Activated T-cell treated with anti-CD3 and anti-CD28 coated beads, Interleukin-2, amount 50 U/mL, for 48 hours (primary cell): ENCODE data around the gene CPEB4.

ENCODE experiments used
- DNase-seq, 2 experiments: peaks; one replicate each; pipeline ENCODE4 v3.0.0-alpha.2; 2020

The CPEB4 gene

GRCh38 chr5:173859408-173860159, 28.6 kb upstream of the CPEB4 start:
- DNase-seq: no peak

DNA sequence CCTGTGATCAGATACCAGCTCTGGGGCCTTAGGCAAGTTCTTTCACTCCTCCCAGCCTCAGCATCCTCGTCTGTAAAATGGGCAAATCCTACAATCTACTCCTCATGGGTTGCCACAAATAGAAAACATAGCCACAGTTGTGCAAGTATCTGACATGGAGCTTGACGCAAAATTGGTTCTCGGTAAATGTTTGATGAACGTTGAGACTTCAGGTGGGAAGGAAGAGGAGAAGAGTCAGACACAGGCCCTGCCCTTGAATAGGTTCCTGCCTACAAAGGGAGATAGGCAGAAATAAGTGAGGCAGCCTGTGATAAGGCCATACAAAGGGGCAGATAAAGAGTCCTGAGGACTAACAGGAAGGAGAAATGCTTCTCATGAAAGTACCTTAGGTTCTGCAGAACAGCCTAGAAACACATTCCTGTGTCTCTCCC, 26.1 kb upstream of the CPEB4 start:
- no peak for DNase-seq

DNA sequence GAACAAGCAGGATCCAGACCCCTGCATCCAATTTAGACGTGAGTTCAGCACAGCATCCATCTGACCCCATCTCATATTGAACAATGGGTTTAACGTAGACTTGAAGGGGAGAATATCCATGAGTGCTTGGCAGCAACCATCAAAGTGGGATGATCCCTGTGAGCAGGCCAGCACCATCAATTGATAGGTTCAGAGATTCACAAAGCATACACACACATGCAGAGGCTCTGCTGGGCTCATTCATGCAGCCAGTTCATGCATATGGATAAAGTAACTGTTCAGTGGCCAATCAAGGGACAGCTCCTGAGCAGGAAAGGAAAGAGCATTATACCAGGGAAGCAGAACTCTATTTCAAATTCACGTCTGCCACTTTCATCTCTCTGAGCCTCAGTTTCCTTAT, 24.8 kb upstream of the CPEB4 start:
- DNase-seq: no peak

DNA sequence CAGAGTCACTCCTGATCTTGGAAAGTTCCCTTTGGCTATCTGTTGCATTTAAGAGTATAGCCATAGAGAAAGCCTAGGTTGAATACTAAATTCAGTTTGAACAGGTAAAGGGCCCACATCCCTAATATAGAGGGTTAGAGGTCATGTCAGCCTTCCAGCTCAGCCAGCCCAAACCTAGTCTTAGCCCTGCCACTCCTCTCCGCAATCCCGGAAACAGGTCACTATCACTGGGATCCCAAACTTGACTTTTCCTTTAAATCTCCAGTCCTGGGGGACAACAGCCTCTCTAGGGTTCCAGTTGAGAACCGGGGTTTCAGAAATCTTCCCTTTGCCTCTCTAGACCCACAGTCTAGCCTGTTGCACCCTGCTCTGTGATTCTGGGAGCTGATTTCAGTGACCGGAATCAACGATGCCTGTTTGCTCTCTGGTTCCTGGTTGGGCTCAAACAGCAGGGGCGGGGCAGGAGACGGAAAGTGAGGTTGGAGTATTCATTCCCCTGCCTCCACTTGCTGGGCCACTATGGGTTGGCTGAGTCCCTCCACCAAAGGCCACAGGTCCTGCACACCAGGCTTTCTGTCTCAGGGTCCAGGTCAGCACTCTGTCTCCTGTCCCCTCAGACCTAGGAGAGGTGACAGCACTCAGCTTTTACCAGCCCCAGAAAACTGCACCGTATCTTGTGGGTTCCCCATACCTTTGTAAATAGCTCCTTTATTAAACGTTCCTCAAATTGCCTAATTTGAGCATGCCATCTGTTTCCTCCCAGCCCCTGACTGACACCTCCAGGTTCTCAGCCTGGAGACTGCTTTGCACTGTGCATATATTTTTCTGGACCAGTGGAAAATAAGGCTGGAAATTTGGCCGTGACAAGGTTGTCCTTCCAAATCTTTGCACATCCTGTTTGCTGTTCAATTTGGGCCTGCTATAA, 23.8 kb upstream of the CPEB4 start:
- no peak for DNase-seq

DNA sequence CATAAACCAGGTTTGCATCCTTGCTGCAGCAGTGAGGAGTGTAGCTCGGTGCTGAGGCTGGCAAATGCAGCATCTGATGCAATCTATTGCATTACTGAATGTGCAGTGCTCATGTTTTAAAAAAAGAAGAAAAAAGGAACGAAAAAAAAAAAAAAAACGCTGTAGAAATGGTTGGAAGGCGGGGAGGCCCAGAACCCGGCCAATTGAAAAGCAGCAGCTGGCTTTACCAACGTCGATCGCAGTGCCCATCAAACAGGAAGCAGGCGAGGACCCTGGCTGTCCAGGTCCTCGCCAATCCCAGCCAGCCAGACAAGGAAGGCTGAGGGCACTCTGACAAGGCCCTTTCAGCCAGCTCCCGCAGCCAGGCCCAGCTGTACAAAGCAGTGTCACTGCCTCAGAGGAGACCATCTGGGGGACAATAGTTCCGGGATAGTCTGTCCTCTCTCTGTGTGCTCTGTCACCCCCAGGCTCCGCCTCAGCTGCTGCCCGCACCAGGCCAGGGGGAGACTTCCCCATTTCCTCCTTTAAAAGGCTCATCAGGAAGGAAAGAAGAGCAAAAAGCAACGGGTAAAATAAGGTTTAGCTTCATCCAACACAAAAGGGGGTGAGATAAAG, 21.8 kb upstream of the CPEB4 start:
- DNase-seq: no peak

- no peak for DNase-seq
Observed at GRCh38 chr5:173866858-173867679, 21.1 kb upstream of the CPEB4 start.

GRCh38 chr5:173868096-173868880, 19.9 kb upstream of the CPEB4 start:
- DNase-seq: no peak

- DNase-seq: no peak
Observed at GRCh38 chr5:173869316-173869715, 18.8 kb upstream of the CPEB4 start.

- DNase-seq: no peak
Observed at GRCh38 chr5:173872957-173873305, 15.2 kb upstream of the CPEB4 start.

GRCh38 chr5:173873306-173873922, 14.7 kb upstream of the CPEB4 start:
- DNase-seq: no peak

GRCh38 chr5:173875189-173875588, 13.0 kb upstream of the CPEB4 start:
- DNase-seq: no peak

DNA sequence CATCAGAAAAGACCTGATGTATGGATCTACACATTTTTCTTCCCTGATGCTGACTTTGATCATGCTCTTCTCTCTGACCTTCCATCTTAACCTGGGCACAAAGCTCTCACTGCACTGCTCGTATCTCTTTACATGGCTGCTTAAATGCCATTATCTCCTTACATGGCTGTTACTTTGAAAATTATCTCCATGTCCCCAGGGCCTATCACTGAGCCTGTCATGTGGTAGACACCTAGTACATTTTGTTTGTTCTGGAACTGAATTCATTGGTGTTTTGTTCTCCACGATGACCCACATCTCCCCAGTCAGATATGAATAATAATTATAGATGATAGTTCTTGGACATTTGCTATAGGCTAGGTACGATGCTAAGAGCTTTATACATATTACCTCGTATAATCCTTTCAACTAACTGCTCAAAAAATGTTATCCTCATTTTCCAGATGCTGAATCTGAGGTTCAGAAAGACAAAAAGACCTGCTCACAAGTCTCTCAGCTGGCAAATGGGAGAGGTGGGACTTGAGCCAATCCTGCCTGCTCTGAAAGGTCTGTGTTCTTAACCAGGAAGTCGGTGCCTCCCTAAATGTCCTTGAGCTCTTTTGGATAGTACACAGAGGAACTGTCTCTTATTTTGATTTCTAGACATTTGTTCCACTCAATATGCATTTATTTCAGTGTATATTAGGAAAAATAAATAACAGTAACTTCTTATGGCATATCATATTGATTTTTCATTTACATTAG, 9.8 kb upstream of the CPEB4 start:
- DNase-seq: no peak

DNA sequence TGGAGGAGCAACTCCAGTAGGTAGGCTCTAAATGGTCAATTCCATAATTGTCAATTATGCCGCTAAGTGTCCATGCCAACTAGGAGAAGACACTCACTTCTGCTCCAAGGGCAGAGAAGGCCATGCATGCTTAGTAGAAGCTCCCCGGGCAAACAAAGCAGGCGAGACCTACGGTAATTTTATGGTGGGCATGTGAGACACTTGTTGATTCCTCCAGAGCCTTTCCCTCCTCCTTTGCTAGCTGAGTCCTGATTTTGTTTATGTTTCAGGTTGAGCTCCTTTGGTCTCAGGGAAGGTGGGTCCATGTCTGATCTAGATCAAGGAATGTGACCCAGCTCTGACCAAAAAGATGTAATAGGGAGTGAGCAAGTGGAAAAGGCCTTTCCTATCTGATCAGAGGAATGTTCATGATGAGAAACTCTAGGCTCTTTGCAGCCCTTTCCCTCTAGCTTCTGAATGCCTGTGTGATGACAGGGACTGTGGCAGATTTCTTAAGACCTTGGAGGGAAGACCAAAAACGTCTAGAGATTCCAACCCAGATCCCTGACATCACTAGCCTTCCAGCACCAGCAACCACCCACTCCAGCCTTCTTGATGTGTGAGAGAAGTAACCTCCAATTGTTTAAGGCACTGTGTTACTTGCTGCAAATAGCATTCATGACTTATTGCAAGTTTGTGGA, 7.7 kb upstream of the CPEB4 start:
- no peak for DNase-seq

DNA sequence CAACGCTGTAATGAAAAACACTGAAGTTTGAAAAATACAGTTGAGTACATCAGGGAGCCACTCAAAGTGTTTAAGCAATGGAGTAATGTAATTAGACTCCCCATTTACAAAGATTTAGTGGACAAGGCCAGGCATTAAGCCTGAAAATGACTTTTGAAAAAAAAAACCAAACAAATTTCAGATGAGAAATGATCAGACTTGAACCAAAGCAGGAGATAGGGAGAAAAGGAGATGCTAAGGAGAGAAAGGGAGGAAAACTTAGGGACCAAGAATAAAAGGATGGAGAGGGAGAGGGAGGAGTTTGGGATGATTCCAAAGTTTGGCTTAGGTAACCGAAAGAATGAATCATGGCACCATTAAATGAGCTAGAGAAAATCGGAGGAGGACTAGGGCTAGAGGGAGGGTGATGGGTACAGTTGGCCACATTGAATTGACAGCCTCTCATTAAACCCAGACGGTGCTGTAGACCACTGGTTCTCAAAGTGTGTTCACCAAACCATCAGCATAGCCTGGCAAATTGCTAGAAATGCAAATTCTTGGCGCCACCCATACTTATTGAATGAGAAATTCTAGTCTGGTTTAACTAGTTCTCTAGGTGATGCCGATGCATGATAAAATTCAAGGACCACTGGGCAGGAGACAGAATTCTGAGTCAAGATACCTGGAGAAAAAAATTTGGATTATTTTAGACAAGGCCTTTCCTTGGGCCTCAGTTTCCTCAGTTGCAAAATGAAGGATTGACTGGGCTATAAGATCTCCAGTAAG, 6.2 kb upstream of the CPEB4 start:
- DNase-seq: no peak

- no peak for DNase-seq
Observed at GRCh38 chr5:173882632-173883031, 5.5 kb upstream of the CPEB4 start.

GRCh38 chr5:173883347-173883924, 4.7 kb upstream of the CPEB4 start:
- DNase-seq: no peak

DNA sequence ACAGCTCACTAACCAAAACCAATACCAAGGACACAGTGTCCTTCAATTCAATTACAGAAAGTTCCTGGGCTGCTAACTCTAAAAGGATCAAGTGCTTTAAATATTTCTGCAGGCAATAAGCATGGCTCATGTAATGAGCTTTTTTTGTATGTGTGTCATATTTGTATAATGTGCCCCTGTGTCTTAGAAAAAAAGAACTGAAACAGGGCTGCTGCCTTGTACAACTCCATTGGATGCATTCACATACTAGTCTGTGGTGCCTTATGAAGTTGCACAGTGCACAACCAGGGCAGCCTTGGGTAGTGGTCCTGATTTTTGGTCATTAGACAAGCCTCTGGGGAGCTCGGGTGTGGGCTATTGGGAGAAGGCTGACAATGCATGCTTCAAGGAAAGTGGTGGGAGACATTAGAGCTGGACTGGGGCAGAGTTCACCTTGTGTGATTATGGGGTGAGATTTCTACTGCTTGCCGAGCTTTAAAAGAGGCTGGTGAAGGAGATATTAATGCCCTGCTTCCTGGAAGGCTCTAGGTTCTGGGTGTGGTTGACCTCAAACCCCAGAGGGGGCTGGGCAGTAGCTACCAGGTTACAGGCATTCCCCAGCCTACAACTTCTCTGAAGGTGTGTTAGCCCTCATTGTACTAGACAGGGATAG, 3.6 kb upstream of the CPEB4 start:
- peak in 1 of 2 experiments; percentile 30 for DNase-seq

GRCh38 chr5:173885054-173885443, 3.1 kb upstream of the CPEB4 start:
- DNase-seq: no peak
